K562 (cell line): ENCODE data around the gene ADAM10. TPM values are rescaled to one million over a fixed set of nuclear protein-coding genes. Genes with fewer than 3 reads are reported as not detected.

ENCODE experiments used
- ARID1B ChIP-seq: fragments of 450-650 bp; IDR thresholded peaks from 2 replicates; pipeline ENCODE4 v1.6.1; 2016; ENCODE audit warnings: antibody characterized with exemption, mild to moderate bottlenecking, inconsistent platforms
- CHAMP1 ChIP-seq: fragments of 450-650 bp; IDR thresholded peaks from 2 replicates; pipeline ENCODE4 v1.6.1; 2016; ENCODE audit warnings: mild to moderate bottlenecking
- CREB3 ChIP-seq: fragments of 450-650 bp; conservative IDR thresholded peaks from 2 replicates; pipeline ENCODE4 v1.6.1; 2016; ENCODE audit warnings: missing genetic modification characterization, low read depth, mild to moderate bottlenecking, missing compliant biosample characterization, moderate library complexity
- CREM ChIP-seq: IDR thresholded peaks from 2 replicates; pipeline ENCODE4 v1.6.1; 2014; ENCODE audit warnings: antibody characterized with exemption, low read depth
- DPF2 ChIP-seq: fragments of 450-650 bp; IDR thresholded peaks from 2 replicates; pipeline ENCODE4 v1.6.1; 2016
- EP300 ChIP-seq: IDR thresholded peaks from 2 replicates; pipeline ENCODE4 v1.6.1; 2012; ENCODE audit warnings: low read length, improper control_type of control experiment
- FOXK2 ChIP-seq, 2 experiments: fragments of 450-650 bp; IDR thresholded peaks in 1 of 2; conservative IDR thresholded peaks in 1 of 2; 2 replicates each; pipeline ENCODE4 v1.6.1; 2016; ENCODE audit warnings: low read depth in 2 of 2, mild to moderate bottlenecking in 1 of 2
- FOXM1 ChIP-seq, 2 experiments: fragments of 450-650 bp in 1 of 2; sonication (generic) in 1 of 2; formaldehyde crosslinking in 1 of 2; IDR thresholded peaks; 2 replicates each; pipeline versions ENCODE4 v1.6.1 to v1.9.0; 2017 to 2022; ENCODE audit warnings: low read depth in 2 of 2, mild to moderate bottlenecking in 2 of 2, missing genetic modification reagents in 1 of 2, moderate library complexity in 1 of 2
- FOXP4 ChIP-seq: sonication (generic); formaldehyde crosslinking; IDR thresholded peaks from 2 replicates; pipeline ENCODE4 v1.8.0; 2022; ENCODE audit warnings: mild to moderate bottlenecking, missing genetic modification reagents, borderline replicate concordance
- GATA2 ChIP-seq: sonication (generic); formaldehyde crosslinking; IDR thresholded peaks from 2 replicates; pipeline ENCODE4 v1.4.0; 2020; ENCODE audit warnings: mild to moderate bottlenecking, missing genetic modification reagents
- HDAC8 ChIP-seq: fragments of 450-650 bp; IDR thresholded peaks from 2 replicates; pipeline ENCODE4 v1.6.1; 2016; ENCODE audit warnings: mild to moderate bottlenecking, missing genetic modification characterization, moderate library complexity, missing compliant biosample characterization
- KLF16 ChIP-seq: IDR thresholded peaks from 2 replicates; pipeline ENCODE4 v1.6.1; 2016; ENCODE audit warnings: antibody characterized with exemption
- MNT ChIP-seq, 2 experiments: fragments of 450-650 bp; conservative IDR thresholded peaks; 2 replicates each; pipeline ENCODE4 v1.6.1; 2017; ENCODE audit warnings: mild to moderate bottlenecking in 2 of 2, moderate library complexity in 2 of 2
- NCOR1 ChIP-seq: fragments of 450-650 bp; IDR thresholded peaks from 2 replicates; pipeline ENCODE4 v1.6.1; 2016; ENCODE audit warnings: mild to moderate bottlenecking, moderate library complexity
- NR2C1 ChIP-seq, 2 experiments: fragments of 450-650 bp; IDR thresholded peaks; 2 replicates each; pipeline ENCODE4 v1.6.1; 2017; ENCODE audit warnings: mild to moderate bottlenecking in 2 of 2, antibody characterized with exemption in 1 of 2, inconsistent platforms in 1 of 2, missing compliant biosample characterization in 1 of 2, missing genetic modification characterization in 1 of 2
- NUFIP1 ChIP-seq: fragments of 450-650 bp; IDR thresholded peaks from 2 replicates; pipeline ENCODE4 v1.6.1; 2018; ENCODE audit not compliant: partially characterized antibody
- SMAD3 ChIP-seq: fragments of 450-650 bp; formaldehyde crosslinking; conservative IDR thresholded peaks from 2 replicates; pipeline ENCODE4 v1.4.0; 2020; ENCODE audit warnings: mild to moderate bottlenecking
- STAG1 ChIP-seq: sonication (generic); formaldehyde crosslinking; IDR thresholded peaks from 2 replicates; pipeline ENCODE4 v1.5.0; 2020; ENCODE audit warnings: missing genetic modification reagents, borderline replicate concordance
- TBL1XR1 ChIP-seq, 2 experiments: IDR thresholded peaks; 2 replicates each; pipeline ENCODE4 v1.6.1; 2012; ENCODE audit warnings: improper control_type of control experiment in 2 of 2, low read length in 2 of 2, mild to moderate bottlenecking in 1 of 2
- TEAD1 ChIP-seq, 2 experiments: fragments of 450-650 bp in 1 of 2; sonication (generic) in 1 of 2; formaldehyde crosslinking; IDR thresholded peaks; 2 replicates each; pipeline versions ENCODE4 v1.4.0 to v1.8.0; 2020 to 2022; ENCODE audit warnings: mild to moderate bottlenecking in 2 of 2, missing genetic modification reagents in 1 of 2
- TEAD2 ChIP-seq: fragments of 450-650 bp; IDR thresholded peaks from 2 replicates; pipeline ENCODE4 v1.6.1; 2016; ENCODE audit warnings: missing genetic modification characterization, control low read depth, missing compliant biosample characterization
- ZNF316 ChIP-seq: fragments of 450-650 bp; IDR thresholded peaks from 2 replicates; pipeline ENCODE4 v1.6.1; 2016
- ZNF445 ChIP-seq: fragments of 250-450 bp; sonication (Bioruptor Pico); IDR thresholded peaks from 2 replicates; pipeline ENCODE4 v1.4.0; 2020; ENCODE audit warnings: low read depth, mild to moderate bottlenecking, moderate library complexity
- polyA plus RNA-seq, 8 experiments: library from polyadenylated mRNA; depleted of rRNA in 4 of 8; stranded (reverse) in 5 of 8; unstranded in 3 of 8; fragments of >200 nt; fragmentation: Nextera tagmentation in 2 of 8; fragmentation: Illumina TruSeq in 1 of 8; extraction: Ambion mirVana in 2 of 8; extraction: Trizol in 1 of 8; gene quantifications; 2 replicates each; pipeline versions ENCODE4 v1.2.1 to v1.2.3, GENCODE V29; 2011 to 2014; ENCODE audit warnings: inconsistent platforms in 1 of 8, missing spikeins in 1 of 8
- total RNA-seq, 7 experiments: library from RNA; depleted of rRNA in 6 of 7; stranded (reverse); fragments of >200 nt in 6 of 7; fragmentation: Illumina TruSeq in 2 of 7; extraction: Trizol in 2 of 7; gene quantifications; 2 replicates each; pipeline versions ENCODE4 v1.2.1 to v1.2.3, GENCODE V29; 2011 to 2021; ENCODE audit warnings: low replicate concordance in 1 of 7

The ADAM10 gene
- total and polyA plus RNA-seq, 9 of the 15 experiments (the other 6 are each of a cell fraction or from before 2014, with no cell fraction given), result 11.9 to 152 (median 57.3) TPM

- TF ChIP-seq FOXP4 (CRISPR knock-in tag) (no peak), NUFIP1 (peak; percentile 37), ARID1B (peak; percentile 82), KLF16 (peak; percentile 39; the same call in 1 of the 2 replicates), NR2C1 (IDR thresholded peaks at IDR 0.05) (no peak), NR2C1 (tag; IDR thresholded peaks at IDR 0.05) (peak; percentile 42; the same call in 1 of the 2 replicates), ZNF316 (no peak), NCOR1 (peak; percentile 57), CREM (0 out of 2 replicates have a peak, but pooled peaks have one; percentile 4), FOXM1 (IDR thresholded peaks at IDR 0.05; ENCODE audit: low read depth) (peak; percentile 80), FOXM1 (CRISPR knock-in tag; IDR thresholded peaks at IDR 0.05; ENCODE audit: low read depth) (no peak), HDAC8 (tag) (no peak), DPF2 (peak; percentile 46; the same call in 1 of the 2 replicates), TBL1XR1 (IDR thresholded peaks at IDR 0.05; ENCODE audit: low read length in 2 of 2) (peak in 1 of 2 experiments; percentile 8; a peak in 1 of 4 replicates), MNT (conservative IDR thresholded peaks at IDR 0.05) (0 out of 4 replicates have a peak, but pooled peaks of 1 of the 2 experiments have one; percentile 15), CHAMP1 (peak; percentile 79; the same call in 1 of the 2 replicates), TEAD2 (tag) (no peak), TEAD1 (CRISPR knock-in tag; IDR thresholded peaks at IDR 0.05) (no peak), CREB3 (tag) (no peak), EP300 (peak; percentile 70; the same call in 1 of the 2 replicates), STAG1 (no peak), GATA2 (CRISPR knock-in tag) (no peak), ZNF445 (CRISPR knock-in tag) (no peak), FOXK2 (conservative IDR thresholded peaks at IDR 0.05 in 1 of 2, IDR thresholded peaks at IDR 0.05 in 1 of 2; ENCODE audit: low read depth in 2 of 2) (peak; percentile 59 to 72; a peak in 3 of 4 replicates), SMAD3 (CRISPR knock-in tag) (no peak)
Measured at GRCh38 chr15:58669108-58669507, 80.4 kb downstream of the ADAM10 start (continued).
